HG02852 (cell line): ENCODE measurements around the gene TMEM100.

Experiments used
- ATAC-seq: cut with Tn5 transposase; IDR thresholded peaks from one replicate; pipeline ENCODE4 v1.9.1; 2021; ENCODE audit warnings: mild to moderate bottlenecking, moderate library complexity; ENCODE audit not compliant: unreplicated experiment

Gene TMEM100

GRCh38 chr17:55720919-55721836 is 1.5 kb downstream of the TMEM100 start:
- ATAC-seq: no peak

- no peak for ATAC-seq
Measured at GRCh38 chr17:55717898-55718735, 4.5 kb downstream of the TMEM100 start.

- no peak for ATAC-seq
Measured at GRCh38 chr17:55717432-55717831, 5.2 kb downstream of the TMEM100 start.

GRCh38 chr17:55710829-55711496 is 11.7 kb downstream of the TMEM100 start:
- ATAC-seq: no peak

GRCh38 chr17:55710410-55710809 is 12.3 kb downstream of the TMEM100 start:
- ATAC-seq: no peak

GRCh38 chr17:55709984-55710383 is 12.7 kb downstream of the TMEM100 start:
- ATAC-seq: no peak

GRCh38 chr17:55709440-55709839 is 13.2 kb downstream of the TMEM100 start:
- no peak for ATAC-seq

GRCh38 chr17:55708175-55708974 is 14.3 kb downstream of the TMEM100 start:
- no peak for ATAC-seq

- ATAC-seq: no peak
Measured at GRCh38 chr17:55706808-55707773, 15.6 kb downstream of the TMEM100 start.

- ATAC-seq: no peak
Measured at GRCh38 chr17:55705847-55706246, 16.8 kb downstream of the TMEM100 start.

GRCh38 chr17:55704401-55704800 is 18.3 kb downstream of the TMEM100 start:
- no peak for ATAC-seq

GRCh38 chr17:55702150-55702549 is 20.5 kb downstream of the TMEM100 start:
- ATAC-seq: no peak

GRCh38 chr17:55699181-55699860 is 23.3 kb downstream of the TMEM100 start:
- ATAC-seq: no peak

- ATAC-seq: no peak
Measured at GRCh38 chr17:55694286-55694910, 28.3 kb downstream of the TMEM100 start.

- no peak for ATAC-seq
Measured at GRCh38 chr17:55693254-55694216, 29.1 kb downstream of the TMEM100 start.

GRCh38 chr17:55692276-55692675 is 30.4 kb downstream of the TMEM100 start:
- ATAC-seq: no peak

GRCh38 chr17:55691666-55692065 is 31.0 kb downstream of the TMEM100 start:
- ATAC-seq: no peak
